RWPE2 (cell line): ENCODE measurements around the gene MAPK11.

Experiments
- ATAC-seq: fragments of 200-7000 bp; cut with Tn5 transposase; 3 replicates; pipeline ENCODE4 v1.9.1; 2021; ENCODE audit warnings: low read depth
- DNase-seq: peaks from one replicate; pipeline ENCODE4 v3.0.0-alpha.2; 2020; ENCODE audit warnings: low spot score
- H3K27ac ChIP-seq: fragments of 450-650 bp; 2 replicates; pipeline ENCODE4 v1.5.1; 2017; ENCODE audit warnings: mild to moderate bottlenecking; ENCODE audit not compliant: poor library complexity, severe bottlenecking
- H3K27me3 ChIP-seq: fragments of 250-450 bp; sonication (Bioruptor Pico); 2 replicates; pipeline ENCODE4 v1.5.1; 2021; ENCODE audit warnings: mild to moderate bottlenecking, moderate library complexity; ENCODE audit not compliant: insufficient read depth, poor library complexity, severe bottlenecking
- H3K36me3 ChIP-seq: fragments of 250-450 bp; sonication (Bioruptor Pico); 2 replicates; pipeline ENCODE4 v1.5.1; 2020; ENCODE audit warnings: low read depth, mild to moderate bottlenecking, moderate library complexity
- H3K4me1 ChIP-seq: fragments of 250-450 bp; sonication (Bioruptor Pico); 2 replicates; pipeline ENCODE4 v1.5.1; 2021; ENCODE audit warnings: mild to moderate bottlenecking, moderate library complexity; ENCODE audit not compliant: insufficient read depth, poor library complexity, severe bottlenecking
- H3K4me3 ChIP-seq: fragments of 250-450 bp; sonication (Bioruptor Pico); 2 replicates; pipeline ENCODE4 v1.5.1; 2021; ENCODE audit warnings: mild to moderate bottlenecking, moderate library complexity; ENCODE audit not compliant: severe bottlenecking
- H3K9me3 ChIP-seq: fragments of 250-450 bp; sonication (Bioruptor Pico); 2 replicates; pipeline ENCODE4 v1.5.1; 2021; ENCODE audit warnings: mild to moderate bottlenecking, moderate library complexity; ENCODE audit not compliant: severe bottlenecking
- CTCF ChIP-seq: fragments of 450-650 bp; IDR thresholded peaks from one replicate; pipeline ENCODE4 v1.5.1; 2017; ENCODE audit warnings: mild to moderate bottlenecking, moderate library complexity; ENCODE audit not compliant: poor library complexity, severe bottlenecking

MAPK11 gene

GRCh38 chr22:50236731-50237409 lies 33.3 kb downstream of the MAPK11 start:
- Histone ChIP-seq H3K9me3 (no peaks in the 10 kb centered on the region), H3K4me3 (no peak overlapping the region), H3K27me3 (no peaks in the 10 kb centered on the region), H3K4me1 (peaks cover 8% of the 10 kb centered on the region), H3K36me3 (peaks cover 30% of the 10 kb centered on the region), H3K27ac (no peak overlapping the region)
- no peak for DNase-seq
- no peak for ATAC-seq
- peak; percentile 44 for TF ChIP-seq CTCF

GRCh38 chr22:50233223-50233622 lies 37.0 kb downstream of the MAPK11 start:
- Histone ChIP-seq H3K27me3 (no peaks in the 10 kb centered on the region), H3K36me3 (peaks cover 7% of the 10 kb centered on the region), H3K4me1 (no peaks in the 10 kb centered on the region), H3K9me3 (no peaks in the 10 kb centered on the region), H3K27ac (no peak overlapping the region), H3K4me3 (no peak overlapping the region)
- TF ChIP-seq CTCF, result no peak
- DNase-seq (no peak), ATAC-seq (no peak)

- Histone ChIP-seq H3K4me3 (no peak overlapping the region), H3K27me3 (no peaks in the 10 kb centered on the region), H3K36me3 (peaks cover 1% of the 10 kb centered on the region), H3K4me1 (no peaks in the 10 kb centered on the region), H3K9me3 (no peaks in the 10 kb centered on the region), H3K27ac (no peak overlapping the region)
- ATAC-seq (no peak), DNase-seq (no peak)
- no peak for TF ChIP-seq CTCF
These were observed 37.6 kb downstream of the MAPK11 start for GRCh38 chr22:50232481-50233151.

GRCh38 chr22:50229370-50229769 lies 40.8 kb downstream of the MAPK11 start:
- no peaks in the 10 kb centered on the region for H3K4me1 ChIP-seq
- no peaks in the 10 kb centered on the region for H3K9me3 ChIP-seq
- H3K36me3 ChIP-seq, result peaks cover 10% of the 10 kb centered on the region
- DNase-seq (no peak), ATAC-seq (no peak)
- TF ChIP-seq CTCF, result no peak
- no peak overlapping the region for H3K27ac ChIP-seq
- no peaks in the 10 kb centered on the region for H3K27me3 ChIP-seq
- H3K4me3 ChIP-seq, result no peak overlapping the region

- Histone ChIP-seq H3K4me3 (no peak overlapping the region), H3K4me1 (no peaks in the 10 kb centered on the region), H3K27ac (no peak overlapping the region), H3K9me3 (no peaks in the 10 kb centered on the region), H3K27me3 (no peaks in the 10 kb centered on the region), H3K36me3 (peaks cover 15% of the 10 kb centered on the region)
- no peak for DNase-seq
- ATAC-seq, result no peak
- no peak for TF ChIP-seq CTCF
These were observed 41.8 kb downstream of the MAPK11 start for GRCh38 chr22:50228366-50228765.
